Measurements from ENCODE around the gene OR13J1.
"Not testable (repeated sequence)": the region's sequence is repeated elsewhere in the genome, so short reads cannot be mapped to it uniquely, and the experiment has no call there.

Gene OR13J1, protein sequence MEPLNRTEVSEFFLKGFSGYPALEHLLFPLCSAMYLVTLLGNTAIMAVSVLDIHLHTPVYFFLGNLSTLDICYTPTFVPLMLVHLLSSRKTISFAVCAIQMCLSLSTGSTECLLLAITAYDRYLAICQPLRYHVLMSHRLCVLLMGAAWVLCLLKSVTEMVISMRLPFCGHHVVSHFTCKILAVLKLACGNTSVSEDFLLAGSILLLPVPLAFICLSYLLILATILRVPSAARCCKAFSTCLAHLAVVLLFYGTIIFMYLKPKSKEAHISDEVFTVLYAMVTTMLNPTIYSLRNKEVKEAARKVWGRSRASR

GRCh38 chr9:35870351-35870923 is at the start of gene OR13J1:
OR13J1 (minus strand) TSS chr9:35870401; CDS start chr9:35870401, 0 bp downstream.
- DNase-seq (ENCODE audit: low spot score), result no peak

- DNase-seq (ENCODE audit: low spot score), result no peak
Measured at GRCh38 chr9:35919212-35920008, 49.2 kb upstream of the OR13J1 start.

DNA sequence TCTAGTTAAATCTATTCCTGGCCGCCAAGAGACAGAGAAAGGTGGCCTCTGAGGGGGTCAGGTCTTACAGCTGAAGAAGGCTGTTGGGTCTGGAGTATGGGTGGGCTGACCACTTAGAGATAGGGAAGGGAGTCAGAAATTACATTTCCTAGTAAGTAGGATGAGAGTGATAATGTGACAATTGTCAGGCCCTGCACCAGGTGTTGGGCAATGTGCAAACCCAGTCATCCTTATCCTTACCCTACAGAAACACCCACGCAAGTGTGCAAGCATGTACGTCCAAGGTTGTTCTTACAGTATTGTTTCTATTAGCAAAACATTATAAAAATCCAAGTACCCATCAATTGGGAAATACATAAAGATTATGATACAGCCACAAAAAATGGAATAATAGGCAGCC is 48.6 kb upstream of the OR13J1 start:
- no peak for DNase-seq (ENCODE audit: low spot score)

- no peak for DNase-seq (ENCODE audit: low spot score)
Measured at GRCh38 chr9:35917261-35917660, 47.1 kb upstream of the OR13J1 start.

- no peak for DNase-seq (ENCODE audit: low spot score)
Measured at GRCh38 chr9:35915681-35916294, 45.6 kb upstream of the OR13J1 start.

GRCh38 chr9:35914301-35914807 is 44.2 kb upstream of the OR13J1 start:
- peak; percentile 2 for DNase-seq (ENCODE audit: low spot score)

DNA sequence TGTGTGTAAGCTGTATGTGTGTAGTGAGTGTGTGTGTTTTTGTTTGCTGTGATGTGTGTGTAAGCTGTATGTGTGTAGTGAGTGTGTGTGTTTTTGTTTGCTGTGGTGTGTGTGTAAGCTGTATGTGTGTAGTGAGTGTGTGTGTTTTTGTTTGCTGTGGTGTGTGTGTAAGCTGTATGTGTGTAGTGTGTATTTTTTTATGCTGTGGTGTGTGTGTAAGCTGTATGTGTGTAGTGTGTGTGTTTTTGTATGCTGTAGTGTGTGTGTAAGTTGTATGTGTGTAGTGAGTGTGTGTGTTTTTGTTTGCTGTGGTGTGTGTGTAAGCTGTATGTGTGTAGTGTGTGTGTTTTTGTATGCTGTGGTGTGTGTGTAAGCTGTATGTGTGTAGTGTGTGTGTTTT is 43.2 kb upstream of the OR13J1 start:
- not testable (repeated sequence) for DNase-seq (ENCODE audit: low spot score)

- no peak for DNase-seq (ENCODE audit: low spot score)
Measured at GRCh38 chr9:35912791-35913400, 42.7 kb upstream of the OR13J1 start.

DNA sequence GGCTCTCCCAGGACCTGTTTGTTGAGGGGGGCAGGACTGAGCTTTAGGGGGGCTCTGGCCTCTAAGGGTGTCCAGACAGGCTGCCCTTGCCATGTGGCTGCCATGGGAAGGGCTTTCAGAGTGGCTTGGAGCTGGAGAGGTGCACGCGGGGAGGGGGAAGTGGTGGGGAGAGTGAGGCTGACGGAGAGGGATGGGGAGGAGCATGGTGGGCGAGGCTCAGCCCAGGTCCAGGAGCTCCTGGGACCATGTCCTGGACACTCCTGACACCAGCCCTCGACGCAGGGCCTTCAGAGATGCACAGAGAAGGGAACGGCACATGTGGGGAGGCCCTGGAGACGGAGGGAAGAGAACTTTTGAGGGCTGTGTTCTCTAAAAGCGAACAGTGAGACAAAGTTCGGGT is 41.5 kb upstream of the OR13J1 start:
- no peak for DNase-seq (ENCODE audit: low spot score)

DNA sequence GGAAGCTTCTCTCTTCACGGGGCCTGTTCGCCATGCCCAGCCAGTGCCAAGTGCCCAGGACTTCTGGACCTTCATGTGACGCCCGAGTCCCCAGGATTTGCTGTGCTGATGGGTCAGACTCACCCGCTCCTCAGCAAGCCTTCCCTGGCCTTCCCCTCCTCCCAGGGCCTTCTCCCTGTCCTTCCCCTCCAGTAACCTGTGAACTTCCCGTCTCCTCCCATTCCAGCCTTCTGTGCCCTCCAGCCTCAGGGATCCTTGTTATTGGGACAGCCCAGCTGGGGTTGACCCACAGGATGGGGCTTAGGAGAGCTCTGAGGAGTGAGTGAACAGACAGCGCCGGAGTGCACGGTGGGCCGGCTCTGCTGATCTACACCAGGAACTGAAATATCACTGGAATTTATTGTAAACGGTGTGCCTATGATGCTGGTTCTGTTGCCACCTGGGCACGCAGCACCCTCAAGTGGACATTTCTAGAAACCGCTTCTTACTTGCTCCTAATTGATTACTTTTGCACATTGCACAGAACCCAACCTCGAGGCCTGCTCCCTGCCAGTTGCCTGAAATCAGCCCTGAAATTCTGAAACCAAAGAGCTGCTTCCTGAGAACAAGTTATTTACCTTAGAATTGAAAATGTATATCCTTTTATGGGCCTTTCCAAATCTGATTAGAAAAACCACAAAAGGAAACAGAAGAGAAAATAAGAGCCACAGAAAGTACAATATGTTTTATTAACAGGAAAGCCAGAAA is 40.6 kb upstream of the OR13J1 start:
- peak; percentile 52 for DNase-seq (ENCODE audit: low spot score)

DNA sequence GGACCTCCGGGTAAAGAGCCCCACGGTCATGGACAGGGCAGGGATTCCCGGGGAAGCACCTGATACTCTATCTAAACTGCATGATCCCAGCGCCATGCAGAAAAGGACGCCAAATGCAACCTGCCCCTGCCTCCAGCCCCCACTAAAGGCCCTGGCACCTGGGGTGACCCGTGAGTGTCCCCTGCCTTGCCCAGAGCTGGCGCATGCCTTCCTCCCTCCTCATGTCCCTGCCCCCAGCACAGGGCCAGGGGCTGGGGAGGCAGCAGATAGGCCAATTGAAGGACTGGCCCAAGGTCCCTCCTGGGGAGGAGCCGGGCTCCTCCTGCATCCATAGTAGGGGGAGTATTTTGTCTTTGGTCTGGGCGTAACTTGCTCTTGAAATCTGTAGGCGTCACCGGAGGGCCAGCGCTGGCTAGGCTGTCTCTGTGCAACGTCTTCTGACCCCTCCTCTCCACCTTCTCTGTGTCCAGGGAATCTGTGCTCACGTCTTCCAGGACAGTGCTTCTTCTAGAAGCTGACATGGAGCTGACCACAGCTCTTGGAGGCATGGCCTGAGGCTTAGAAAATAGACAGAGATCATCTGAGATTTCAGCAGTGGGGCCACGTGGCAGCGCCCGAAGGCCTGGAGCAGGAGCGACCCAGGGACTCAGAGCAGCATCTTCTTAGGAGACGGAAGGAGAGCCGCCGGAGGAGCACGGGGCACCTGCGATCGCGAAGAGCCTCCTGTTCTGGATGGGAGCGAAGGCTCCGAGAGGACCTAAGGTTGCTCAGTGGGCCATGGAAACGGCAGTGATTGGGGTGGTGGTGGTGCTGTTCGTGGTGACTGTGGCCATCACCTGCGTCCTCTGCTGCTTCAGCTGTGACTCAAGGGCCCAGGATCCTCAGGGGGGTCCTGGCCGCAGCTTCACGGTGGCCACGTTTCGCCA is 39.7 kb upstream of the OR13J1 start:
- no peak for DNase-seq (ENCODE audit: low spot score)

DNA sequence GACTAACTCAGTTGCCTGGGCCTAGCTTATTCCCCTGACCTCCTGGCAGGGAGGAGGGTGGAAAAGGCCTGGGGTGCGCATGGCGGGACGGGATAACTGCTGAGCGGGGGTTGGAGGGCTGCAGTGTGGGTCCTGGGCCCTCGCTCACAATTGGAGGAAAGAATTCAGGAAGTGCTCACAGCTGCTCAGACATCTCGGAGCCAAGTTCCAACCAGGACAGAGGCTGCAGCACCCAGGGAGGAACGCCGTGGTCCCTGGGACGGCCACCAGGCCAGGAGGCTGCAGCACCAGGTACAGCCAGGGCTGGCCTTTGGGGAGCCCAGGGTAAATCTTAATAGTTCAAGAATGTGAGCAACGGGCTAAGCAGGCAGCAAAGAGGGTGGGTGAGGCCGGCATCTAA is 39.1 kb upstream of the OR13J1 start, which contains the start of gene SPAAR:
Gene SPAAR (plus strand): TSS at position 217 of the 400 bp plus-strand sequence. CDS start 974 bp downstream, outside the sequence.
- no peak for DNase-seq (ENCODE audit: low spot score)

DNA sequence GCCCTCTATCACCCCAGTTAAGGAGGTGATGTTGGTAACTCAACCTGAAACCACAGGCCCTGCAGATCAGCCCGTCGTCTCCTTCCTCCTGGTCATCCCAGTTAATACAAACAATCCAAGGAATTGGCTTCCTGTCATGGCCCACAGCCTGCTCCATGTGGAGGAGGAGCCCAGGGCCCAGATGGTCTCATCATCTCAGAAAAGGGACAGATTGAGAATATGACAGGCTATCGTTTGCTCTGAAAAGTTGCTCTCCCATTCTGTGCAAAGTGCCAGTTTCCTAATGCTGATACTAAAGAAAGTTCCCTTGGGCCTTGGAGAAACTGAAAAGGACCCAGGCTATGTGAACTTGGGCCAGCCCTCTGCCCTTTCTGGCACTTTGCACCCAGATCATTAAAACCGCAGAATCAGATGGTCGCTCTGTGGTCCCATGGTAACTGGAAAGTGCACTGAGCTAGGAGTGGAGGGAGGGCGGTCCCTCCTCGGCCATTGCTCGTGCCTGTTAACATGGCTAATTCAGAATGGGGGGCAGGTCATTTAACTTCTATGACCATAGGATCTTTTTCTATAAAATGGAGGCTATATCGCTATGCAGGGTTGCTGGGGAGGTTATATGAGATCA is 38.4 kb upstream of the OR13J1 start:
- DNase-seq (ENCODE audit: low spot score), result no peak

GRCh38 chr9:35907711-35908503 is 37.7 kb upstream of the OR13J1 start:
- DNase-seq (ENCODE audit: low spot score), result peak; percentile 7

- no peak for DNase-seq (ENCODE audit: low spot score)
Measured at GRCh38 chr9:35906923-35907699, 36.9 kb upstream of the OR13J1 start.

DNA sequence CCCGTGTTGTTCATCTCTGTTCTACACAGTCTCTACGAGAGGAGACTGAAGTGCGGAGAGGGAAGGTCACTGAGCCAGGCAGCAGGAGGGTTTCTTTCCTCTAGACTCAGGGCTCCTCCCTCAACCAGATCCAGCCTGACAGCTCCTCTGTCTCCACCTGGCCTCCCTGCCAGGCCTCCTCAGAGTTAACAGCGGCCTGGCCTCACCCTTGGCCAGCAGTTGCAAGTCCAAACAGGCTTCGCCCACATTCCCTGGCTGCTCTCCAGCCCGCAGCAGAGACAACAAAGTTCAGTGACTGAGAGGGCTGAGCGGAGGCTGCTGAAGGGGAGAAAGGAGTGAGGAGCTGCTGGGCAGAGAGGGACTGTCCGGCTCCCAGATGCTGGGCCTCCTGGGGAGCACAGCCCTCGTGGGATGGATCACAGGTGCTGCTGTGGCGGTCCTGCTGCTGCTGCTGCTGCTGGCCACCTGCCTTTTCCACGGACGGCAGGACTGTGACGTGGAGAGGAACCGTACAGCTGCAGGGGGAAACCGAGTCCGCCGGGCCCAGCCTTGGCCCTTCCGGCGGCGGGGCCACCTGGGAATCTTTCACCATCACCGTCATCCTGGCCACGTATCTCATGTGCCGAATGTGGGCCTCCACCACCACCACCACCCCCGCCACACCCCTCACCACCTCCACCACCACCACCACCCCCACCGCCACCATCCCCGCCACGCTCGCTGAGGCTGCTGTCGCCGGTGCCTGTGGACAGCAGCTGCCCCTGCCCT is 35.9 kb upstream of the OR13J1 start, which contains the start of gene HRCT1:
Gene HRCT1 (plus strand): TSS at position 291 of the 768 bp plus-strand sequence. CDS start 86 bp downstream, at position 377.
- DNase-seq (ENCODE audit: low spot score), result no peak

Measured in CD4-positive, alpha-beta T cell treated with Interleukin-15 for 4 hours (primary cell).